Transverse colon (tissue), 4 donors: Measurements from ENCODE around the gene HMCN1. TPM values are rescaled to one million over a fixed set of nuclear protein-coding genes. Genes with fewer than 3 reads are reported as not detected.

ENCODE experiments used
- DNase-seq: peaks from one replicate; pipeline ENCODE4 v3.0.0-alpha.2; 2019
- H3K27ac ChIP-seq, 4 donors: fragments of 200-600 bp; sonication (generic); 2 replicates each; pipeline ENCODE4 v1.5.1; 2016 to 2018; ENCODE audit warnings: inconsistent platforms in 4 of 4
- H3K27me3 ChIP-seq: fragments of 200-600 bp; sonication (generic); 2 replicates; pipeline ENCODE4 v1.5.1; 2017; ENCODE audit warnings: inconsistent platforms
- H3K36me3 ChIP-seq, 4 donors: fragments of 200-600 bp; sonication (generic); 2 replicates each; pipeline ENCODE4 v1.5.1; 2017 to 2019; ENCODE audit warnings: inconsistent platforms in 4 of 4
- H3K4me1 ChIP-seq, 4 donors: fragments of 200-600 bp; sonication (generic); 2 replicates each; pipeline ENCODE4 v1.5.1; 2017 to 2020; ENCODE audit warnings: inconsistent platforms in 4 of 4
- H3K4me3 ChIP-seq, 4 donors: fragments of 200-600 bp; sonication (generic); 1 replicate in 1 of 4; 2 replicates in 3 of 4; pipeline versions ENCODE4 v1.5.1 to v1.6.1; 2017 to 2019; ENCODE audit warnings: inconsistent platforms in 4 of 4
- H3K9me3 ChIP-seq, 2 donors: fragments of 200-600 bp; sonication (generic); 2 replicates each; pipeline ENCODE4 v1.5.1; 2017 to 2019; ENCODE audit warnings: inconsistent platforms in 2 of 2
- EP300 ChIP-seq: sonication (generic); formaldehyde crosslinking; IDR thresholded peaks from one replicate; pipeline ENCODE4 v1.6.1; 2017; ENCODE audit warnings: antibody characterized with exemption, low read depth
- POLR2A ChIP-seq: fragments of 450-650 bp; IDR thresholded peaks from one replicate; pipeline ENCODE4 v1.6.1; 2016; ENCODE audit warnings: antibody characterized with exemption, mild to moderate bottlenecking, moderate library complexity
- POLR2AphosphoS5 ChIP-seq, 3 donors: sonication (generic); formaldehyde crosslinking; IDR thresholded peaks; one replicate each; pipeline ENCODE4 v1.6.1; 2016; ENCODE audit warnings: antibody characterized with exemption in 3 of 3
- WGBS, 2 donors: methylation state at CpG; one replicate each; pipeline ENCODE4 v1.1.5; 2018; ENCODE audit warnings: low coverage in 1 of 2; 5-methylcytosine and 5-hydroxymethylcytosine counted together
- in situ Hi-C, 4 donors: fragments of 200-750 bp; cut with MboI; loops; one replicate each; pipeline versions ENCODE4 v1.15.0 to v1.15.1; 2017; ENCODE audit warnings: low sequenced_read_pairs in 3 of 4, low pct_ligation_motif_present in 1 of 4, low pct_unique_long_range_greater_than_20kb in 1 of 4
- intact Hi-C: fragments of 100-400 bp; cut with DNase I; formaldehyde crosslinking; loops from one replicate; pipeline ENCODE4 v1.15.1; 2023; ENCODE audit warnings: low total_unique reads
- total RNA-seq, 4 donors: library from RNA; depleted of rRNA; stranded (reverse); fragments of >200 nt; gene quantifications; one replicate each; pipeline ENCODE4 v1.1.0, GENCODE V29; 2016
- TF ChIP-seq, protein P1 (sequence below), 5 experiments: fragments of 200-600 bp in 3 of 5; fragments of 450-650 bp in 2 of 5; sonication (generic) in 3 of 5; IDR thresholded peaks; 1 replicate in 2 of 5; 2 replicates in 3 of 5; pipeline ENCODE4 v1.5.1; 2016 to 2017; ENCODE audit warnings: antibody characterized with exemption in 5 of 5, inconsistent platforms in 3 of 5, mild to moderate bottlenecking in 2 of 5, moderate library complexity in 1 of 5

The HMCN1 gene
- total RNA-seq, 4 donors from 2014 or later: 1.1 to 2.7 (median 2.1) TPM

DNA sequence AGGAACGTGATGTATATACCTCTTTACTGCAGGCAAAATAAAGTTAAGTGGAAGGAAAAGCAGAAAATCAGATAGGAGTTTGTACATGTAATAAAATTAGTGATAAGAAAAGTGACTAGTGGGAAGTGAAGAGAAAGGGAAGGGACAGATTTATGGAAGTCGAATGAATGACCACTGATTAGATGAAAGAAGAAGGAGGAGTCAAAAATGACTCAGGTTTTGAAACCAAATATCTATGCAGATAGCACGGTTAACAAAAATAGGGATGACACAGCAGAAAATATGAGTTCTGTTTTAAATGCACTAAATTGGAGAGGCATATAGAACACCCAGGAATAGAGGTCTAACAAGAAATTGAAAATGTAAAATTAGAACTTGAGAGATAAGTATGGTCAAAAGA, 128.0 kb downstream of the HMCN1 start:
- H3K36me3 ChIP-seq: no peaks in the 10 kb centered on the region
- no peaks in the 10 kb centered on the region for H3K9me3 ChIP-seq
- intact Hi-C loops (no loop called here), in situ Hi-C loops (no loop called here)
- 45 to 50% methylated on average over 3 of the region's 3 CpGs for WGBS, 2 donors
- peaks cover 0 to 31% (median 2%) of the 10 kb centered on the region in 4 donors for H3K4me1 ChIP-seq
- TF ChIP-seq, protein P1, sequence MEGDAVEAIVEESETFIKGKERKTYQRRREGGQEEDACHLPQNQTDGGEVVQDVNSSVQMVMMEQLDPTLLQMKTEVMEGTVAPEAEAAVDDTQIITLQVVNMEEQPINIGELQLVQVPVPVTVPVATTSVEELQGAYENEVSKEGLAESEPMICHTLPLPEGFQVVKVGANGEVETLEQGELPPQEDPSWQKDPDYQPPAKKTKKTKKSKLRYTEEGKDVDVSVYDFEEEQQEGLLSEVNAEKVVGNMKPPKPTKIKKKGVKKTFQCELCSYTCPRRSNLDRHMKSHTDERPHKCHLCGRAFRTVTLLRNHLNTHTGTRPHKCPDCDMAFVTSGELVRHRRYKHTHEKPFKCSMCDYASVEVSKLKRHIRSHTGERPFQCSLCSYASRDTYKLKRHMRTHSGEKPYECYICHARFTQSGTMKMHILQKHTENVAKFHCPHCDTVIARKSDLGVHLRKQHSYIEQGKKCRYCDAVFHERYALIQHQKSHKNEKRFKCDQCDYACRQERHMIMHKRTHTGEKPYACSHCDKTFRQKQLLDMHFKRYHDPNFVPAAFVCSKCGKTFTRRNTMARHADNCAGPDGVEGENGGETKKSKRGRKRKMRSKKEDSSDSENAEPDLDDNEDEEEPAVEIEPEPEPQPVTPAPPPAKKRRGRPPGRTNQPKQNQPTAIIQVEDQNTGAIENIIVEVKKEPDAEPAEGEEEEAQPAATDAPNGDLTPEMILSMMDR (IDR thresholded peaks at IDR 0.05): no peak
- TF ChIP-seq EP300 (no peak), POLR2AphosphoS5 (IDR thresholded peaks at IDR 0.05) (no peak), POLR2A (no peak)
- no peak overlapping the region for H3K4me3 ChIP-seq
- no peak overlapping the region for H3K27ac ChIP-seq
- DNase-seq: no peak
- H3K27me3 ChIP-seq: no peaks in the 10 kb centered on the region

GRCh38 chr1:185864331-185864730, 130.1 kb downstream of the HMCN1 start:
- WGBS, 2 donors: 38 to 54% methylated on average over 2 to 5 of the region's 5 CpGs
- DNase-seq: peak; percentile 38

DNA sequence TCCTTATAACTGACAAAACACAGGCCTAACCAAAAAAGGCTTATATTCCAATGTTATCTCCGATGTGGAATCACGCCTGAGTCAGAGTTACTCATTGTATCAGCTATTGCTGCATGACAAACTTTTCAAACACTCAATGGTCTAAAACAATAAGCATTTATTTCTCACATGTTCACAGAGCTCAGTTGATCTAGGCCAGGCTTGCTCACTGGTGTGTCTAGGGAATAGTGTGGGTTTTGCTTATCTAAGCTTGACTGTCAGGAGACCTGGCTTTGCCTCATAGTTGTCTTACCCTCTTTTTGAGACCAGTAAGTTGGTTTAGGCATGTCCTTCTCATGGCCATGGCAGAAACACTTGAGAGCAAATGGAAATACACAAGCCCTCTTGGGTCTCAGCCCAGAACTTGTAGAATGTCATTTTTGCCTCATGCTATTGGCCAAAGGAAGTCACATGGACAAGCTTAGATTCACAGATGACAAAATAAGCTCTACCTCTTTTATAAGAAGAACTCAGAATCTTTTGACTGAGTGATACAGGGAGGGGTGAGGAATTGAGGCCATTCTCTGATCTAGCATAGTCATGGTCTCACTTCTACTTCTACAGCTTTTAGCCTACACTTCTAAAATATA, 130.8 kb downstream of the HMCN1 start:
- Histone ChIP-seq H3K9me3 (no peaks in the 10 kb centered on the region), H3K4me3 (no peak overlapping the region), H3K27ac (peak overlapping the region; percentile 12 to 57 (median 23)), H3K4me1 (peaks cover 0 to 22% (median 2%) of the 10 kb centered on the region in 4 donors), H3K36me3 (no peaks in the 10 kb centered on the region), H3K27me3 (no peaks in the 10 kb centered on the region)
- TF ChIP-seq POLR2A (no peak), POLR2AphosphoS5 (IDR thresholded peaks at IDR 0.05) (no peak), EP300 (no peak)
- TF ChIP-seq, protein P1 (IDR thresholded peaks at IDR 0.05): no peak
- DNase-seq: no peak
- in situ Hi-C loops: no loop called here
- 67 to 82% methylated on average over 2 of the region's 2 CpGs for WGBS, 2 donors
- intact Hi-C loops: no loop called here

More at GRCh38 chr1:185864331-185864730, 130.1 kb downstream of the HMCN1 start:
- Histone ChIP-seq H3K36me3 (no peaks in the 10 kb centered on the region), H3K4me1 (peaks cover 0 to 16% (median 2%) of the 10 kb centered on the region in 4 donors), H3K27ac (peak overlapping the region; percentile 12 to 57 (median 23)), H3K9me3 (no peaks in the 10 kb centered on the region), H3K27me3 (no peaks in the 10 kb centered on the region), H3K4me3 (no peak overlapping the region)
- TF ChIP-seq, protein P1 (IDR thresholded peaks at IDR 0.05): no peak
- TF ChIP-seq POLR2AphosphoS5 (IDR thresholded peaks at IDR 0.05) (no peak), POLR2A (no peak), EP300 (no peak)
- intact Hi-C loops: no loop called here
- in situ Hi-C loops: no loop called here

DNA sequence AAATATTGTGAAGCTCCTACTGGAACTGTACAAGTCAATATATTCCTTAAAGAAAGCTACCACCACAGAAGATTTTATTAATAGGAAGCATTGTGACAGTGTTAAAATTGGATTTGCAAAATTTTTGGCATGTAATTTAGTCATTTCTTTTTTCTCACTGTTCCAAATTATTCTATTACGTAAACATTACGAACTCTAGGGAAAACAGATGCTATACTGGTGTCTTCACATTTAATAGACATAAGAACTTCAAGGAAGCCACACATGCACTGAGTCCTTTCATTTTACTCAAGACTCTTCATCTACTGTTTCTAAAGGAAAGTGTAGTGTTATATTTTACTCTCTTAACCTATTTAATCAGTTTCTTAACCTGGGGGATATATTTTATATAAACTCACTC, 135.4 kb downstream of the HMCN1 start:
- Histone ChIP-seq H3K36me3 (no peaks in the 10 kb centered on the region), H3K4me3 (no peak overlapping the region), H3K4me1 (peaks cover 0 to 29% (median 4%) of the 10 kb centered on the region in 4 donors), H3K9me3 (no peaks in the 10 kb centered on the region), H3K27ac (no peak overlapping the region), H3K27me3 (no peaks in the 10 kb centered on the region)
- in situ Hi-C loops: no loop called here
- DNase-seq: no peak
- intact Hi-C loops: no loop called here
- no peak for TF ChIP-seq POLR2A
- no peak for TF ChIP-seq POLR2AphosphoS5 (IDR thresholded peaks at IDR 0.05)
- no peak for TF ChIP-seq EP300
- TF ChIP-seq, protein P1 (IDR thresholded peaks at IDR 0.05): no peak
- 50 to 74% methylated on average over 2 of the region's 2 CpGs for WGBS, 2 donors
